Measurements from ENCODE around the gene HOXA10. TPM values are rescaled to one million over a fixed set of nuclear protein-coding genes. Genes with fewer than 3 reads are reported as not detected.

HOXA10 gene
- total RNA-seq, 1 experiment from 2014 or later, result 19.6 TPM

GRCh38 chr7:27209933-27210440, 35.9 kb upstream of the HOXA10 start:
- no peak overlapping the region for H3K27ac ChIP-seq (ENCODE audit: low read depth, low read length)
- DNase-seq (ENCODE audit: low read depth, low spot score), result no peak
- H3K9me3 ChIP-seq (ENCODE audit: control insufficient read depth in 1 of 2, insufficient read depth in 1 of 2, low read depth in 1 of 2, low read length in 2 of 2), result no peaks in the 10 kb centered on the region
- no peaks in the 10 kb centered on the region for H3K36me3 ChIP-seq (ENCODE audit: control insufficient read depth in 1 of 2, insufficient read depth in 2 of 2, low read length in 2 of 2)
- H3K4me3 ChIP-seq (replicated peaks in 1 of 2; ENCODE audit: low read depth in 1 of 2, low read length in 2 of 2), result peak overlapping the region in 1 of 2 experiments; percentile 43; a peak in 1 of 4 replicates
- no peaks in the 10 kb centered on the region for H4K20me1 ChIP-seq (ENCODE audit: insufficient read depth)
- H3K4me1 ChIP-seq (ENCODE audit: control insufficient read depth in 1 of 2, insufficient read depth in 2 of 2, low read length in 2 of 2), result peaks cover 4 to 14% of the 10 kb centered on the region in 2 experiments; a peak in 3 of 4 replicates
- ChIA-PET RAD21 (ENCODE audit: low non-redundant PET in 1 of 2, low total read pairs in 2 of 2, uncharacterized antibody in 2 of 2, unreplicated experiment in 2 of 2) (no interaction called here), CTCF (interaction anchor here (0.7 to 1.6 kb wide), 6 partner anchors 10 to 810 kb away, joined by 3 to 8 read pairs (median 4); partner anchors contain the start of gene HOXA13), POLR2A (interaction anchor here (1.0 kb wide), 1 partner anchor 12 kb away, joined by 3 read pairs; no protein-coding TSS in a partner anchor)
- no peak overlapping the region for H3K9ac ChIP-seq (ENCODE audit: low read length)
- TF ChIP-seq FOSL1 (IDR thresholded peaks at IDR 0.05; ENCODE audit: low read depth) (no peak), ZFX (IDR thresholded peaks at IDR 0.05) (peak; percentile 2; the same call in 1 of the 2 replicates)
- no TSS peak for BruUV-seq (replicated peaks)
- H3K4me2 ChIP-seq (ENCODE audit: low read length), result peak overlapping the region; percentile 78
- H3K9me2 ChIP-seq (ENCODE audit: insufficient read depth), result no peaks in the 10 kb centered on the region
- intact Hi-C loops (cut with micrococcal nuclease), result loop anchor here (1.0 to 2.0 kb wide), 2 partner anchors 366 to 565 kb away; no protein-coding TSS in a partner anchor
- H3K79me2 ChIP-seq (ENCODE audit: insufficient read depth, low read length), result no peaks in the 10 kb centered on the region
- peak overlapping the region; percentile 99 for H2AFZ ChIP-seq (ENCODE audit: low read depth, low read length, poor library complexity, severe bottlenecking)
- peak; percentile 33; the same call in 1 of the 2 replicates for ATAC-seq
- H3K27me3 ChIP-seq (ENCODE audit: insufficient read depth, low read length), result no peaks in the 10 kb centered on the region

- Histone ChIP-seq H3K9me3 (ENCODE audit: control insufficient read depth in 1 of 2, insufficient read depth in 1 of 2, low read depth in 1 of 2, low read length in 2 of 2) (no peaks in the 10 kb centered on the region), H3K79me2 (ENCODE audit: insufficient read depth, low read length) (no peaks in the 10 kb centered on the region), H3K4me2 (ENCODE audit: low read length) (no peak overlapping the region), H3K4me3 (replicated peaks in 1 of 2; ENCODE audit: low read depth in 1 of 2, low read length in 2 of 2) (no peak overlapping the region), H2AFZ (ENCODE audit: low read depth, low read length, poor library complexity, severe bottlenecking) (no peak overlapping the region), H3K27ac (ENCODE audit: low read depth, low read length) (no peak overlapping the region), H4K20me1 (ENCODE audit: insufficient read depth) (no peaks in the 10 kb centered on the region), H3K27me3 (ENCODE audit: insufficient read depth, low read length) (no peaks in the 10 kb centered on the region), H3K9me2 (ENCODE audit: insufficient read depth) (no peaks in the 10 kb centered on the region), H3K36me3 (ENCODE audit: control insufficient read depth in 1 of 2, insufficient read depth in 2 of 2, low read length in 2 of 2) (no peaks in the 10 kb centered on the region), H3K4me1 (ENCODE audit: control insufficient read depth in 1 of 2, insufficient read depth in 2 of 2, low read length in 2 of 2) (peaks cover 4 to 14% of the 10 kb centered on the region in 2 experiments; a peak in 3 of 4 replicates), H3K9ac (ENCODE audit: low read length) (no peak overlapping the region)
- ChIA-PET CTCF (interaction anchor here (0.7 to 1.6 kb wide), 4 partner anchors 9 to 1082 kb away, joined by 3 to 5 read pairs (median 4); partner anchors contain the start of gene HOXA13), RAD21 (ENCODE audit: low non-redundant PET in 1 of 2, low total read pairs in 2 of 2, uncharacterized antibody in 2 of 2, unreplicated experiment in 2 of 2) (no interaction called here), POLR2A (interaction anchor here (0.6 kb wide), 1 partner anchor 1379 kb away, joined by 3 read pairs; no protein-coding TSS in a partner anchor)
- intact Hi-C loops (cut with micrococcal nuclease), result no loop called here
- no TSS peak for BruUV-seq (replicated peaks)
- TF ChIP-seq EGR1 (IDR thresholded peaks at IDR 0.05; ENCODE audit: low read depth) (no peak), YY1 (IDR thresholded peaks at IDR 0.05; ENCODE audit: extremely low read depth, insufficient replicate concordance, low read depth, low read length) (no peak)
- DNase-seq (ENCODE audit: low read depth, low spot score) (no peak), ATAC-seq (no peak)
Measured at GRCh38 chr7:27208998-27209397, 34.9 kb upstream of the HOXA10 start.
